Gastroesophageal sphincter (tissue), 4 donors: Measurements from ENCODE around the gene ADAM19. TPM values are rescaled to one million over a fixed set of nuclear protein-coding genes. Genes with fewer than 3 reads are reported as not detected.

ENCODE experiments used
- ATAC-seq: fragments of 150-250 bp; one replicate; pipeline ENCODE4 v1.9.1; 2016; ENCODE audit warnings: mild to moderate bottlenecking, moderate library complexity
- H3K27ac ChIP-seq, 4 donors: fragments of 200-600 bp; sonication (generic) in 3 of 4; 1 replicate in 3 of 4; 2 replicates in 1 of 4; pipeline ENCODE4 v1.5.1; 2016 to 2019
- H3K27me3 ChIP-seq: fragments of 200-600 bp; sonication (generic); one replicate; pipeline ENCODE4 v1.5.1; 2019
- H3K36me3 ChIP-seq, 2 donors: fragments of 200-600 bp; sonication (generic); one replicate each; pipeline ENCODE4 v1.5.1; 2019; ENCODE audit warnings: control low read depth in 1 of 2
- H3K4me1 ChIP-seq, 3 donors: fragments of 200-600 bp; sonication (generic); 1 replicate in 2 of 3; 2 replicates in 1 of 3; pipeline ENCODE4 v1.5.1; 2016 to 2019; ENCODE audit warnings: control low read depth in 2 of 3
- H3K4me3 ChIP-seq, 2 donors: fragments of 200-600 bp; sonication (generic); one replicate each; pipeline ENCODE4 v1.5.1; 2019; ENCODE audit warnings: mild to moderate bottlenecking in 1 of 2, moderate library complexity in 1 of 2
- H3K9me3 ChIP-seq, 3 donors: fragments of 200-600 bp; sonication (generic); one replicate each; pipeline ENCODE4 v1.5.1; 2017 to 2019; ENCODE audit warnings: control low read depth in 2 of 3
- EP300 ChIP-seq: sonication (generic); formaldehyde crosslinking; IDR thresholded peaks from one replicate; pipeline ENCODE4 v1.6.1; 2017; ENCODE audit warnings: antibody characterized with exemption, mild to moderate bottlenecking
- POLR2A ChIP-seq, 2 donors: fragments of 450-650 bp; IDR thresholded peaks; one replicate each; pipeline ENCODE4 v1.6.1; 2017; ENCODE audit warnings: antibody characterized with exemption in 2 of 2, mild to moderate bottlenecking in 2 of 2, moderate library complexity in 1 of 2
- POLR2AphosphoS5 ChIP-seq: sonication (generic); formaldehyde crosslinking; IDR thresholded peaks from one replicate; pipeline ENCODE4 v1.6.1; 2017; ENCODE audit warnings: antibody characterized with exemption
- WGBS, 2 donors: methylation state at CpG; one replicate each; pipeline ENCODE4 v1.1.5; 2018; ENCODE audit warnings: low coverage in 1 of 2; 5-methylcytosine and 5-hydroxymethylcytosine counted together
- total RNA-seq, 4 donors: library from RNA; depleted of rRNA; stranded (reverse); fragments of >200 nt; gene quantifications; one replicate each; pipeline ENCODE4 v1.1.0, GENCODE V29; 2016
- TF ChIP-seq, protein P1 (sequence below), 4 experiments: fragments of 200-600 bp in 2 of 4; fragments of 450-650 bp in 2 of 4; sonication (generic) in 1 of 4; IDR thresholded peaks; one replicate each; pipeline ENCODE4 v1.5.1; 2017 to 2019; ENCODE audit warnings: antibody characterized with exemption in 4 of 4, mild to moderate bottlenecking in 2 of 4, moderate library complexity in 2 of 4

Gene ADAM19
- total RNA-seq, 4 donors from 2014 or later, result 19.3 to 38.5 (median 31.2) TPM

GRCh38 chr5:157556615-157557418 is 18.8 kb downstream of the ADAM19 start:
- TF ChIP-seq POLR2AphosphoS5 (no peak), POLR2A (IDR thresholded peaks at IDR 0.05) (no peak), EP300 (no peak)
- TF ChIP-seq, protein P1, sequence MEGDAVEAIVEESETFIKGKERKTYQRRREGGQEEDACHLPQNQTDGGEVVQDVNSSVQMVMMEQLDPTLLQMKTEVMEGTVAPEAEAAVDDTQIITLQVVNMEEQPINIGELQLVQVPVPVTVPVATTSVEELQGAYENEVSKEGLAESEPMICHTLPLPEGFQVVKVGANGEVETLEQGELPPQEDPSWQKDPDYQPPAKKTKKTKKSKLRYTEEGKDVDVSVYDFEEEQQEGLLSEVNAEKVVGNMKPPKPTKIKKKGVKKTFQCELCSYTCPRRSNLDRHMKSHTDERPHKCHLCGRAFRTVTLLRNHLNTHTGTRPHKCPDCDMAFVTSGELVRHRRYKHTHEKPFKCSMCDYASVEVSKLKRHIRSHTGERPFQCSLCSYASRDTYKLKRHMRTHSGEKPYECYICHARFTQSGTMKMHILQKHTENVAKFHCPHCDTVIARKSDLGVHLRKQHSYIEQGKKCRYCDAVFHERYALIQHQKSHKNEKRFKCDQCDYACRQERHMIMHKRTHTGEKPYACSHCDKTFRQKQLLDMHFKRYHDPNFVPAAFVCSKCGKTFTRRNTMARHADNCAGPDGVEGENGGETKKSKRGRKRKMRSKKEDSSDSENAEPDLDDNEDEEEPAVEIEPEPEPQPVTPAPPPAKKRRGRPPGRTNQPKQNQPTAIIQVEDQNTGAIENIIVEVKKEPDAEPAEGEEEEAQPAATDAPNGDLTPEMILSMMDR (IDR thresholded peaks at IDR 0.05), result no peak
- Histone ChIP-seq H3K27me3 (no peaks in the 10 kb centered on the region), H3K4me1 (peaks cover 27 to 75% (median 29%) of the 10 kb centered on the region in 3 donors), H3K4me3 (no peak overlapping the region), H3K36me3 (no peaks in the 10 kb centered on the region), H3K9me3 (no peaks in the 10 kb centered on the region), H3K27ac (peak overlapping the region in 3 of 4 donors; percentile 82 to 96 (median 86))
- WGBS, 2 donors, result 60 to 82% methylated on average over 2 to 5 of the region's 8 CpGs
- ATAC-seq, result no peak

GRCh38 chr5:157555037-157555640 is 20.4 kb downstream of the ADAM19 start:
- Histone ChIP-seq H3K27ac (peak overlapping the region in 3 of 4 donors; percentile 27 to 96 (median 86)), H3K4me3 (no peak overlapping the region), H3K27me3 (no peaks in the 10 kb centered on the region), H3K9me3 (no peaks in the 10 kb centered on the region), H3K4me1 (peaks cover 21 to 69% (median 23%) of the 10 kb centered on the region in 3 donors), H3K36me3 (no peaks in the 10 kb centered on the region)
- no peak for TF ChIP-seq POLR2A (IDR thresholded peaks at IDR 0.05)
- no peak for TF ChIP-seq POLR2AphosphoS5
- TF ChIP-seq, protein P1 (IDR thresholded peaks at IDR 0.05), result no peak
- TF ChIP-seq EP300, result no peak
- 49 to 62% methylated on average over 4 of the region's 4 CpGs for WGBS, 2 donors
- ATAC-seq, result no peak

DNA sequence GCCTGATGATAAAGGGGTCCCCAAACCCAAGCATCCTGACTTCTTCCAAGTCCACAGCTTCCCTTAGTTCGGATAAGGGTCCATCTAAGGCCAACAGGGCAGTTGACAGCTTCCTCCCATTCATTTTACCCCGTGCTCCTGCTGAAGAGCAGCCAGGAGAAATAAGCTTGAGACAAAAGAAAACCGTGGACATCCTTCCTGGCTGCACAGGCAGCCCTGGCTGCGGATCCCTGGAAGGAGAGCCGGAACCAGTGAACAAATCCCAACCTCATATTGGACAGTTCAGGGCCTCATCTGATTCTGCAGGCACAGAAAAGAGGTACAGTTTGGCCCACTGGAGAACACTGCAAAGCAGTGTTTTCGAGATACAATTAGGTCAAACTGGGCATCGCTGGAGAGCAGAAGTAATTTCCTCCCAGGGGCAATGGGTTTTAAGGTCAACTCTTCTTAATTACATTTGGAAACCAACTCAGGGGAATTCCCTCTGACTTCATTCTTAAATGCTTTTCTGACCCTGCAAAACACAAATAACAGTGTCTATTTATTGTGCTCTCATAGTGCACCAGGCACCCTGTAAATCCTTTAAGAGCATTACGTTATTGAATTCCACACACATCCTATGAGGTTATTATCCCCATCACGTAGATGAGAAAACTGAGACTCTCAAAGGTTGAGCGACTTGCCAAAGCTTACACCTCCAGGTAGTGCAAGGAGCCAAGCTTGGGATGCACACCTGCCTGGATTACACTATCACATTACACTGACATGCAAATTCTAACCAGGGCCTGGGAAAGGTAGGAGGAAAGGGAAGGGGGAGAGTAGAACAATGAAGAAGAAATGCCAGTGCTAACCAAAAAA is 21.2 kb downstream of the ADAM19 start:
- TF ChIP-seq EP300, result no peak
- TF ChIP-seq POLR2AphosphoS5, result peak; percentile 11
- Histone ChIP-seq H3K4me1 (peaks cover 21 to 71% (median 27%) of the 10 kb centered on the region in 3 donors), H3K9me3 (no peaks in the 10 kb centered on the region), H3K4me3 (no peak overlapping the region), H3K36me3 (no peaks in the 10 kb centered on the region), H3K27me3 (no peaks in the 10 kb centered on the region), H3K27ac (peak overlapping the region; percentile 3 to 96 (median 77))
- no peak for ATAC-seq
- WGBS, 2 donors, result 28 to 34% methylated on average over 6 to 7 of the region's 10 CpGs

GRCh38 chr5:157552650-157553049 is 22.9 kb downstream of the ADAM19 start:
- H3K4me1 ChIP-seq, result peaks cover 22 to 71% (median 26%) of the 10 kb centered on the region in 3 donors
- TF ChIP-seq POLR2A (IDR thresholded peaks at IDR 0.05) (no peak), POLR2AphosphoS5 (no peak), EP300 (no peak)
- TF ChIP-seq, protein P1 (IDR thresholded peaks at IDR 0.05), result no peak
- H3K27me3 ChIP-seq, result no peaks in the 10 kb centered on the region
- H3K9me3 ChIP-seq, result no peaks in the 10 kb centered on the region
- H3K27ac ChIP-seq, result peak overlapping the region in 2 of 4 donors; percentile 19 to 96
- no peak overlapping the region for H3K4me3 ChIP-seq
- no peaks in the 10 kb centered on the region for H3K36me3 ChIP-seq
- ATAC-seq, result no peak
- WGBS, 2 donors, result 100% methylated on average over 1 of the region's 1 CpG; no CpG with 5 or more reads in 1 of the 2 donors

DNA sequence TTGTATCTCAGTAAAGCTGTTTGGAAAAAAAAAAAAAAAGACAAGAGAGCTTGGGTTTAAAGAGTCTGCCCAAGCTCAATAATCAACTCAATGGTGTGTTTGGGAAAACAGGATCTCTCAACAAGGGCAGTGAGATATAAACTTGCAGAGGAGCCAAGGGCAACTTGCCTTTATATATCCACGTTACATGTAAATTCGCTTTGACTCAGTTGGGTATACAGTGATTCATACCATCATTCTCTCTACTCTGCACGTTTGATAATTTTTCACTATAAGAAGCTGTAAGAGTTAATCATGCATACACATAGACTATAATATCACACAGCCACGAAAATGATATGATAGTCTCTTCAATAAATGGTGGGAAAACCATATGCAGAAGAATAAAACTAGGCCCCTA is 24.9 kb downstream of the ADAM19 start:
- Histone ChIP-seq H3K9me3 (no peaks in the 10 kb centered on the region), H3K4me3 (no peak overlapping the region), H3K4me1 (peaks cover 32 to 80% (median 36%) of the 10 kb centered on the region in 3 donors), H3K36me3 (no peaks in the 10 kb centered on the region), H3K27ac (peak overlapping the region in 3 of 4 donors; percentile 55 to 85 (median 84)), H3K27me3 (no peaks in the 10 kb centered on the region)
- TF ChIP-seq EP300 (no peak), POLR2AphosphoS5 (no peak), POLR2A (IDR thresholded peaks at IDR 0.05) (no peak)
- TF ChIP-seq, protein P1 (IDR thresholded peaks at IDR 0.05), result no peak
- WGBS, 2 donors, result 61 to 77% methylated on average over 3 to 4 of the region's 4 CpGs
- ATAC-seq, result no peak
